ENCODE measurements around the gene SUMF1. TPM values are rescaled to one million over a fixed set of nuclear protein-coding genes. Genes with fewer than 3 reads are reported as not detected.

Gene SUMF1
- total and polyA plus RNA-seq, 4 donors, result 13.0 to 34.2 (median 23.5) TPM

DNA sequence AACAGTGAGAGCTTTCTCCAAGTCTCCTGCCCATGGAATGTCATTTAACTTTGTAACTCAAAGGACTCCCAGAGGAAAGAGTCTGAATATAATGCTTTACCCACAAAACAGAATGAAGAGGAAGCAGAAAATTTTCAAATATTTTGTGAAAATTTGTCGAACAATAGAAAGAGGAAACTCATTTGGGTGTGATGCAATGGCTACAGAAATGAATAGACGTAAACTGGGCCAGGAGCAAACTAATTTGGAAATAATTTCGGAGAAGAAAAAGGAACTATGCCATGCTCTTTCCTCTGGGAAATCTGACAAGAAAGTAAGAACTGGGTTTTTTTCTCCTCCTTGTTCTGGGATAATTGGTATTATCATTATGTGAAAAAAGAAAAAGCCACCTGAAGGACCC is 11.2 kb upstream of the SUMF1 start:
- no peak overlapping the region for H3K27ac ChIP-seq (ENCODE audit: low read depth in 1 of 2, low read length in 2 of 2)

GRCh38 chr3:4476496-4476895 is 9.4 kb upstream of the SUMF1 start:
- 35% methylated on average over 1 of the region's 1 CpG for WGBS
- TF ChIP-seq NR2F2 (IDR thresholded peaks at IDR 0.05) (no peak), MAX (IDR thresholded peaks at IDR 0.05) (no peak)
- TF ChIP-seq, protein P1, sequence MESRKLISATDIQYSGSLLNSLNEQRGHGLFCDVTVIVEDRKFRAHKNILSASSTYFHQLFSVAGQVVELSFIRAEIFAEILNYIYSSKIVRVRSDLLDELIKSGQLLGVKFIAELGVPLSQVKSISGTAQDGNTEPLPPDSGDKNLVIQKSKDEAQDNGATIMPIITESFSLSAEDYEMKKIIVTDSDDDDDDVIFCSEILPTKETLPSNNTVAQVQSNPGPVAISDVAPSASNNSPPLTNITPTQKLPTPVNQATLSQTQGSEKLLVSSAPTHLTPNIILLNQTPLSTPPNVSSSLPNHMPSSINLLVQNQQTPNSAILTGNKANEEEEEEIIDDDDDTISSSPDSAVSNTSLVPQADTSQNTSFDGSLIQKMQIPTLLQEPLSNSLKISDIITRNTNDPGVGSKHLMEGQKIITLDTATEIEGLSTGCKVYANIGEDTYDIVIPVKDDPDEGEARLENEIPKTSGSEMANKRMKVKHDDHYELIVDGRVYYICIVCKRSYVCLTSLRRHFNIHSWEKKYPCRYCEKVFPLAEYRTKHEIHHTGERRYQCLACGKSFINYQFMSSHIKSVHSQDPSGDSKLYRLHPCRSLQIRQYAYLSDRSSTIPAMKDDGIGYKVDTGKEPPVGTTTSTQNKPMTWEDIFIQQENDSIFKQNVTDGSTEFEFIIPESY (IDR thresholded peaks at IDR 0.05), result no peak
- DNase-seq (ENCODE audit: low spot score), result no peak
- Histone ChIP-seq H3K9me3 (ENCODE audit: control insufficient read depth in 4 of 4, low read length in 3 of 4) (no peaks in the 10 kb centered on the region), H3K9ac (ENCODE audit: low read depth in 1 of 2, low read length in 2 of 2) (no peak overlapping the region), H3K27me3 (ENCODE audit: control insufficient read depth in 4 of 4, insufficient read depth in 4 of 4, low read length in 3 of 4) (no peaks in the 10 kb centered on the region), H3K36me3 (ENCODE audit: control insufficient read depth in 4 of 4, insufficient read depth in 3 of 4, low read depth in 1 of 4, low read length in 3 of 4) (no peaks in the 10 kb centered on the region), H3K27ac (ENCODE audit: low read depth in 1 of 2, low read length in 2 of 2) (no peak overlapping the region), H3K4me1 (ENCODE audit: control insufficient read depth in 4 of 4, insufficient read depth in 4 of 4, low read length in 3 of 4) (peaks cover 0 to 3% (median under 1%) of the 10 kb centered on the region in 4 donors), H3K4me3 (ENCODE audit: low read depth in 1 of 3, low read length in 3 of 3) (no peak overlapping the region)

More for the DNA sequence above, 11.2 kb upstream of the SUMF1 start:
- Histone ChIP-seq H3K27me3 (ENCODE audit: control insufficient read depth in 4 of 4, insufficient read depth in 4 of 4, low read length in 3 of 4) (no peaks in the 10 kb centered on the region), H3K36me3 (ENCODE audit: control insufficient read depth in 4 of 4, insufficient read depth in 3 of 4, low read depth in 1 of 4, low read length in 3 of 4) (no peaks in the 10 kb centered on the region), H3K9ac (ENCODE audit: low read depth in 1 of 2, low read length in 2 of 2) (no peak overlapping the region), H3K4me3 (ENCODE audit: low read depth in 1 of 3, low read length in 3 of 3) (no peak overlapping the region), H3K9me3 (ENCODE audit: control insufficient read depth in 4 of 4, low read length in 3 of 4) (no peaks in the 10 kb centered on the region), H3K4me1 (ENCODE audit: control insufficient read depth in 4 of 4, insufficient read depth in 4 of 4, low read length in 3 of 4) (peaks cover 0 to 2% (median 0%) of the 10 kb centered on the region in 4 donors)
- 70% methylated on average over 3 of the region's 3 CpGs for WGBS
- DNase-seq (ENCODE audit: low spot score), result no peak
- no peak for TF ChIP-seq SP1 (IDR thresholded peaks at IDR 0.05)
- no peak for TF ChIP-seq HNF4G (IDR thresholded peaks at IDR 0.05)
- TF ChIP-seq EGR1 (IDR thresholded peaks at IDR 0.05; ENCODE audit: low read depth in 2 of 2), result no peak
- TF ChIP-seq REST (IDR thresholded peaks at IDR 0.05), result no peak
- TF ChIP-seq GABPA (IDR thresholded peaks at IDR 0.05 in 1 of 2, conservative IDR thresholded peaks at IDR 0.05 in 1 of 2), result no peak
- no peak for TF ChIP-seq YY1 (IDR thresholded peaks at IDR 0.05)
- TF ChIP-seq, protein P1 (IDR thresholded peaks at IDR 0.05), result no peak
- no peak for TF ChIP-seq HNF4A (conservative IDR thresholded peaks at IDR 0.05)
- TF ChIP-seq RAD21 (IDR thresholded peaks at IDR 0.05), result no peak
